ENCODE measurements around the gene MAP4K1.
A peak's percentile ranks its signal among the peaks of the same experiment; 100 is the strongest.

Gene MAP4K1

DNA sequence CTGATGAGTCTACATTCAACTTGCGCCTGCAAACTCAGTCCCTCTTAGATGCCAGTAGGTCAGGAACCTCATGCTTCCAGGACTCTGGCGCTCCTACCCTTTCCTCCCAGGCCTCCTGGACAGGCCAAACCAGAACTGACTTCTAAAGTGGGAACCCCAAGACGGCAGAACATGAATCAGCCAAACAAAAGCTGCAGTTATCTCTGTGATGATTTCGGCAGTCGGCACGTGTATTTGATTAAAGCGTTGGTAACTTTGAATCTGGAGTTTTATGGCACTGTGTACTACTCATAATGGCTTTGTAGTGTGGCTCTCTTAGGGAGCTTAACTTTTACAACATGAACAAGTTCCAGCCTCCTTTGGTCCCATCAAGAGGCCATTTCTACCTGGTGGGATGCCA, 43.4 kb upstream of the MAP4K1 start:
- no peak for TF ChIP-seq TAF1 (IDR thresholded peaks at IDR 0.05; ENCODE audit: borderline replicate concordance, insufficient read depth, low read length)
- no peak for TF ChIP-seq SIN3A (IDR thresholded peaks at IDR 0.05; ENCODE audit: borderline replicate concordance, insufficient read depth, low read length)

- TF ChIP-seq POLR2AphosphoS5 (IDR thresholded peaks at IDR 0.05; ENCODE audit: low read depth, low read length) (no peak), TAF1 (IDR thresholded peaks at IDR 0.05; ENCODE audit: borderline replicate concordance, insufficient read depth, low read length) (no peak), SIN3A (IDR thresholded peaks at IDR 0.05; ENCODE audit: borderline replicate concordance, insufficient read depth, low read length) (no peak)
- TF ChIP-seq, protein P1, sequence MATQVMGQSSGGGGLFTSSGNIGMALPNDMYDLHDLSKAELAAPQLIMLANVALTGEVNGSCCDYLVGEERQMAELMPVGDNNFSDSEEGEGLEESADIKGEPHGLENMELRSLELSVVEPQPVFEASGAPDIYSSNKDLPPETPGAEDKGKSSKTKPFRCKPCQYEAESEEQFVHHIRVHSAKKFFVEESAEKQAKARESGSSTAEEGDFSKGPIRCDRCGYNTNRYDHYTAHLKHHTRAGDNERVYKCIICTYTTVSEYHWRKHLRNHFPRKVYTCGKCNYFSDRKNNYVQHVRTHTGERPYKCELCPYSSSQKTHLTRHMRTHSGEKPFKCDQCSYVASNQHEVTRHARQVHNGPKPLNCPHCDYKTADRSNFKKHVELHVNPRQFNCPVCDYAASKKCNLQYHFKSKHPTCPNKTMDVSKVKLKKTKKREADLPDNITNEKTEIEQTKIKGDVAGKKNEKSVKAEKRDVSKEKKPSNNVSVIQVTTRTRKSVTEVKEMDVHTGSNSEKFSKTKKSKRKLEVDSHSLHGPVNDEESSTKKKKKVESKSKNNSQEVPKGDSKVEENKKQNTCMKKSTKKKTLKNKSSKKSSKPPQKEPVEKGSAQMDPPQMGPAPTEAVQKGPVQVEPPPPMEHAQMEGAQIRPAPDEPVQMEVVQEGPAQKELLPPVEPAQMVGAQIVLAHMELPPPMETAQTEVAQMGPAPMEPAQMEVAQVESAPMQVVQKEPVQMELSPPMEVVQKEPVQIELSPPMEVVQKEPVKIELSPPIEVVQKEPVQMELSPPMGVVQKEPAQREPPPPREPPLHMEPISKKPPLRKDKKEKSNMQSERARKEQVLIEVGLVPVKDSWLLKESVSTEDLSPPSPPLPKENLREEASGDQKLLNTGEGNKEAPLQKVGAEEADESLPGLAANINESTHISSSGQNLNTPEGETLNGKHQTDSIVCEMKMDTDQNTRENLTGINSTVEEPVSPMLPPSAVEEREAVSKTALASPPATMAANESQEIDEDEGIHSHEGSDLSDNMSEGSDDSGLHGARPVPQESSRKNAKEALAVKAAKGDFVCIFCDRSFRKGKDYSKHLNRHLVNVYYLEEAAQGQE (IDR thresholded peaks at IDR 0.05; ENCODE audit: insufficient read depth in 1 of 2, low read depth in 2 of 2, low read length in 2 of 2) = no peak
Measured at GRCh38 chr19:38660724-38661123, 43.0 kb upstream of the MAP4K1 start.

- TF ChIP-seq POLR2AphosphoS5 (IDR thresholded peaks at IDR 0.05; ENCODE audit: low read depth, low read length) (0 out of 2 replicates have a peak, but pooled peaks have one; percentile 23), FOXP2 (optimal IDR thresholded peaks at IDR 0.05; ENCODE audit: borderline replicate concordance, extremely low read depth, extremely low read length, insufficient read depth) (no peak), TAF1 (IDR thresholded peaks at IDR 0.05; ENCODE audit: borderline replicate concordance, insufficient read depth, low read length) (0 out of 2 replicates have a peak, but pooled peaks have one; percentile 22), SIN3A (IDR thresholded peaks at IDR 0.05; ENCODE audit: borderline replicate concordance, insufficient read depth, low read length) (no peak)
- TF ChIP-seq, protein P1 (IDR thresholded peaks at IDR 0.05; ENCODE audit: insufficient read depth in 1 of 2, low read depth in 2 of 2, low read length in 2 of 2) = no peak
Measured at GRCh38 chr19:38658462-38659306, 40.9 kb upstream of the MAP4K1 start.

- TF ChIP-seq POLR2AphosphoS5 (IDR thresholded peaks at IDR 0.05; ENCODE audit: low read depth, low read length) = no peak
- TF ChIP-seq TAF1 (IDR thresholded peaks at IDR 0.05; ENCODE audit: borderline replicate concordance, insufficient read depth, low read length) = no peak
- TF ChIP-seq, protein P1 (IDR thresholded peaks at IDR 0.05; ENCODE audit: insufficient read depth in 1 of 2, low read depth in 2 of 2, low read length in 2 of 2) = no peak
- TF ChIP-seq FOXP2 (optimal IDR thresholded peaks at IDR 0.05; ENCODE audit: borderline replicate concordance, extremely low read depth, extremely low read length, insufficient read depth) = no peak
- no peak for TF ChIP-seq SIN3A (IDR thresholded peaks at IDR 0.05; ENCODE audit: borderline replicate concordance, insufficient read depth, low read length)
Measured at GRCh38 chr19:38657633-38658222, 40.0 kb upstream of the MAP4K1 start.

DNA sequence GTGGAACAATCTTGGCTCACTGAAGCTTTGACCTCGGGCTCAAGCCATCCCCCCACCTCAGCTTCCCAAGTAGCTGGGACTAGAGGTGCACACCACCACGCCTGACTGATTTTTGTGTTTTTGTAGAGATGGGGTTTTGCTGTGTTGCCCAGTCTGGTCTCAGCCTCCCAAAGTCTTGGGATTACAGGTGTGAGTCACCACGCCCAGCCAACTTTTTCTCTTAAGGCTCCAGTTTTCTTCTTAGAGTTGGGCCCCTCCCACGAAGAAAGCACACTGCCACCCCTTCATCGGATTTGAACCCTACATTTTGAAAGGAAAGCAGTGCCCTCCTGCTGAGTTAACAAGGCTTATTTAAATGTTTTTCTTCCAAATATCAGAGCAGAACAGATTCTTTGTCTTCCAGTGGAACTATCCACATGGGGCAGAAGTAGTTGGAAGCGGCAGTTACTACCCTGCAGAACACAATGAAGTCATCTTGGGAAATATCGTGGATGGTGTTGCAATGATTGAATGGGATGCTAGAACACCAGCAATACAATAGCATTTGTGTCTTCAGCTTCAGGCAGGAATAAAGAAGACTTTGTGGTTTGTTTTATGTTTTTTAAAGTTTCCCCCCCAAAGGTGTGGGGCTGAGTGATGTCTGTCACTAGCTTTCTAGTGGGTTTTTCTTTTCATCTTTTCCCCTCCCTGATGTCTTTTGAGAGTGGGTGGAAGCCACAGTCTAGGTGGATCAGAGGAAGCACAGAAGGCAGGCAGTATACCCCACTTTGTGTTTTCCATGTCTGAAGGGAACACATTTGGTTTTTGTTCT, 38.6 kb upstream of the MAP4K1 start:
- TF ChIP-seq SIN3A (IDR thresholded peaks at IDR 0.05; ENCODE audit: borderline replicate concordance, insufficient read depth, low read length) (no peak), FOXP2 (optimal IDR thresholded peaks at IDR 0.05; ENCODE audit: borderline replicate concordance, extremely low read depth, extremely low read length, insufficient read depth) (no peak), TAF1 (IDR thresholded peaks at IDR 0.05; ENCODE audit: borderline replicate concordance, insufficient read depth, low read length) (no peak), POLR2AphosphoS5 (IDR thresholded peaks at IDR 0.05; ENCODE audit: low read depth, low read length) (no peak)
- TF ChIP-seq, protein P1 (IDR thresholded peaks at IDR 0.05; ENCODE audit: insufficient read depth in 1 of 2, low read depth in 2 of 2, low read length in 2 of 2) = no peak

All from PFSK-1 (cell line).